ENCODE measurements around the gene KRTCAP2.

- TF ChIP-seq POLR2A (IDR thresholded peaks at IDR 0.05) (no peak), CTCF (IDR thresholded peaks at IDR 0.05) (no peak)
These were observed 46.5 kb upstream of the KRTCAP2 start for GRCh38 chr1:155219592-155220031.

All from thyroid gland (tissue), 4 donors.